K562 (cell line): ENCODE data around the gene FAM180B. TPM values are rescaled to one million over a fixed set of nuclear protein-coding genes. Genes with fewer than 3 reads are reported as not detected.

Experiments used
- ATAC-seq: fragments of 200-7000 bp; cut with Tn5 transposase; 3 replicates; pipeline ENCODE4 v1.9.1; 2020; ENCODE audit warnings: moderate library complexity
- BruUV-seq: library from RNA; stranded (reverse); fragments of 400-500 nt; replicated peaks from 2 replicates; lab custom pipeline; 2021; lab: Mats Ljungman, UMichigan
- CTCF ChIA-PET: fragments of 300-600 bp; formaldehyde crosslinking; extraction: SDS; loops from one replicate; lab custom pipeline; 2021; ENCODE audit warnings: low intra/inter-chr PET ratio; lab: Yijun Ruan, JAX
- POLR2A ChIA-PET: fragments of 300-600, 350-650 bp; sonication (Branson Sonifier 250); formaldehyde crosslinking; extraction: SDS; loops from one replicate; lab custom pipeline; 2021; ENCODE audit warnings: antibody characterized with exemption, inconsistent platforms; lab: Yijun Ruan, JAX
- DNase-seq, 4 experiments: peaks; one replicate each; pipeline versions ENCODE4 v3.0.0 to v3.0.0-alpha.2; 2011 to 2018; ENCODE audit warnings: low spot score in 3 of 4, mixed read lengths in 3 of 4; ENCODE audit errors: extremely low read depth in 1 of 4
- FAIRE-seq: peaks from 2 replicates; lab custom pipeline; 2011; peaks lifted over from hg19 to GRCh38; lab: Jason Lieb, UNC
- H2AFZ ChIP-seq: 2 replicates; pipeline ENCODE4 v1.6.0; 2011; ENCODE audit warnings: low read depth, low read length, control low read depth, inconsistent platforms
- H3K27ac ChIP-seq: fragments of 200-600 bp; 3 replicates; pipeline ENCODE4 v1.8.0; 2011; ENCODE audit warnings: low read depth, mild to moderate bottlenecking, control low read depth, inconsistent platforms, low read length, moderate library complexity, mixed read lengths; ENCODE audit errors: extremely low read depth
- H3K27me3 ChIP-seq, 2 experiments: fragments of 300-600 bp in 1 of 2; 2 replicates in 1 of 2; 3 replicates in 1 of 2; pipeline versions ENCODE4 v1.6.0 to v1.8.0; 2011; ENCODE audit warnings: inconsistent platforms in 2 of 2, low read length in 2 of 2, mild to moderate bottlenecking in 1 of 2, mixed read lengths in 1 of 2, moderate library complexity in 1 of 2; ENCODE audit not compliant: control insufficient read depth in 2 of 2, insufficient read depth in 2 of 2
- H3K36me3 ChIP-seq: fragments of 300-600 bp; 3 replicates; pipeline ENCODE4 v1.8.0; 2011; ENCODE audit warnings: mild to moderate bottlenecking, low read length, inconsistent platforms; ENCODE audit not compliant: control insufficient read depth, insufficient read depth
- H3K4me1 ChIP-seq, 2 experiments: fragments of 200-600 bp in 1 of 2; replicated peaks in 1 of 2; 2 replicates in 1 of 2; 3 replicates in 1 of 2; pipeline versions ENCODE4 v1.5.1 to v1.8.0; 2011; ENCODE audit warnings: inconsistent platforms in 2 of 2, low read length in 2 of 2, mild to moderate bottlenecking in 1 of 2, mixed read lengths in 1 of 2, moderate library complexity in 1 of 2; ENCODE audit not compliant: control insufficient read depth in 2 of 2, insufficient read depth in 2 of 2
- H3K4me2 ChIP-seq: 2 replicates; pipeline ENCODE4 v1.6.1; 2011; ENCODE audit warnings: low read length, control low read depth, inconsistent platforms, mixed read lengths; ENCODE audit not compliant: insufficient read depth
- H3K4me3 ChIP-seq: fragments of 200-600 bp; sonication (generic), shearing (Covaris generic); 2 replicates; pipeline ENCODE4 v1.5.1; 2016; ENCODE audit warnings: control low read depth, inconsistent platforms
- H3K79me2 ChIP-seq: fragments of 200-600 bp; 3 replicates; pipeline ENCODE4 v1.8.0; 2011; ENCODE audit warnings: low read length, inconsistent platforms; ENCODE audit not compliant: control insufficient read depth, insufficient read depth
- H3K9ac ChIP-seq, 2 experiments: 2 replicates each; pipeline versions ENCODE4 v1.6.0 to v1.6.1; 2011; ENCODE audit warnings: low read depth in 2 of 2, low read length in 2 of 2, control low read depth in 1 of 2, inconsistent platforms in 1 of 2, mild to moderate bottlenecking in 1 of 2, mixed read lengths in 1 of 2; ENCODE audit not compliant: insufficient read depth in 1 of 2
- H3K9me1 ChIP-seq: one replicate; pipeline ENCODE4 v1.6.0; 2011; ENCODE audit warnings: inconsistent platforms, mild to moderate bottlenecking, low read length, moderate library complexity; ENCODE audit not compliant: control insufficient read depth, insufficient read depth
- H3K9me3 ChIP-seq: replicated peaks from 2 replicates; pipeline ENCODE4 v1.5.1; 2011; ENCODE audit warnings: low read depth, low read length, inconsistent platforms; ENCODE audit not compliant: control insufficient read depth, insufficient read depth
- H4K20me1 ChIP-seq: replicated peaks from 2 replicates; pipeline ENCODE4 v1.6.1; 2011; ENCODE audit warnings: low read length, inconsistent platforms, mixed read lengths; ENCODE audit not compliant: control insufficient read depth, insufficient read depth
- BCOR ChIP-seq: fragments of 450-650 bp; IDR thresholded peaks from 2 replicates; pipeline ENCODE4 v1.6.1; 2016
- CREB3L1 ChIP-seq: fragments of 450-650 bp; IDR thresholded peaks from 2 replicates; pipeline ENCODE4 v1.6.1; 2014; ENCODE audit warnings: low read depth, mild to moderate bottlenecking, moderate library complexity, borderline replicate concordance
- EHMT2 ChIP-seq: fragments of 450-650 bp; IDR thresholded peaks from 2 replicates; pipeline ENCODE4 v1.6.1; 2018; ENCODE audit warnings: antibody characterized with exemption
- NFIX ChIP-seq: fragments of 250-450 bp; sonication (Bioruptor Pico); IDR thresholded peaks from 2 replicates; pipeline ENCODE4 v1.4.0; 2020; ENCODE audit warnings: low read depth, mild to moderate bottlenecking, moderate library complexity
- PHB ChIP-seq: fragments of 250-450 bp; sonication (Bioruptor Pico); IDR thresholded peaks from 2 replicates; pipeline ENCODE4 v1.5.0; 2021
- POU5F1 ChIP-seq: fragments of 150-350 bp; IDR thresholded peaks from 2 replicates; pipeline ENCODE4 v1.6.1; 2014; ENCODE audit warnings: borderline replicate concordance, low read length, low read depth, mild to moderate bottlenecking; ENCODE audit not compliant: partially characterized antibody
- VEZF1 ChIP-seq: fragments of 200-800 bp; sonication (Bioruptor generic); IDR thresholded peaks from 2 replicates; pipeline ENCODE4 v1.6.1; 2017; ENCODE audit warnings: missing genetic modification characterization, missing compliant biosample characterization
- ZBTB7A ChIP-seq: IDR thresholded peaks from 2 replicates; pipeline ENCODE4 v1.6.1; 2011; ENCODE audit warnings: low read depth, mild to moderate bottlenecking, low read length, moderate library complexity, borderline replicate concordance; ENCODE audit not compliant: control insufficient read depth
- ZC3H4 ChIP-seq: sonication (generic); formaldehyde crosslinking; IDR thresholded peaks from 2 replicates; pipeline ENCODE4 v1.9.0; 2021; ENCODE audit warnings: missing genetic modification reagents, borderline replicate concordance
- ZNF639 ChIP-seq, 2 experiments: fragments of 200-800 bp in 1 of 2; sonication (Bioruptor generic) in 1 of 2; sonication (generic) in 1 of 2; formaldehyde crosslinking in 1 of 2; IDR thresholded peaks in 1 of 2; conservative IDR thresholded peaks in 1 of 2; 2 replicates each; pipeline versions ENCODE4 v1.5.0 to v1.6.1; 2016 to 2020; ENCODE audit warnings: missing compliant biosample characterization in 1 of 2, missing genetic modification characterization in 1 of 2, missing genetic modification reagents in 1 of 2
- ZNF77 ChIP-seq: fragments of 250-450 bp; sonication (Bioruptor Pico); IDR thresholded peaks from 2 replicates; pipeline ENCODE4 v1.5.0; 2020
- ZNF780A ChIP-seq: fragments of 250-450 bp; sonication (Bioruptor Pico); IDR thresholded peaks from 2 replicates; pipeline ENCODE4 v1.5.0; 2021; ENCODE audit warnings: mild to moderate bottlenecking
- WGBS: fragments of 100-300 bp; shearing (Covaris generic); methylation state at CpG from one replicate; pipeline ENCODE4 v1.1.6; 2016; ENCODE audit warnings: low coverage, mixed read lengths; ENCODE audit not compliant: insufficient coverage; ENCODE audit errors: missing lambda C conversion rate; 5-methylcytosine and 5-hydroxymethylcytosine counted together
- in situ Hi-C: fragments of 300-500 bp; cut with MboI; formaldehyde crosslinking; loops from 4 replicates; pipeline ENCODE4 v1.15.0; 2018; ENCODE audit warnings: inconsistent platforms, mixed read lengths
- intact Hi-C: fragments of 100-400 bp; cut with micrococcal nuclease; formaldehyde crosslinking; loops from 2 replicates; pipeline ENCODE4 v1.14.2; 2022
- polyA plus RNA-seq, 8 experiments: library from polyadenylated mRNA; depleted of rRNA in 4 of 8; stranded (reverse) in 5 of 8; unstranded in 3 of 8; fragments of >200 nt; fragmentation: Nextera tagmentation in 2 of 8; fragmentation: Illumina TruSeq in 1 of 8; extraction: Ambion mirVana in 2 of 8; extraction: Trizol in 1 of 8; gene quantifications; 2 replicates each; pipeline versions ENCODE4 v1.2.1 to v1.2.3, GENCODE V29; 2011 to 2014; ENCODE audit warnings: inconsistent platforms in 1 of 8, missing spikeins in 1 of 8
- total RNA-seq, 7 experiments: library from RNA; depleted of rRNA in 6 of 7; stranded (reverse); fragments of >200 nt in 6 of 7; fragmentation: Illumina TruSeq in 2 of 7; extraction: Trizol in 2 of 7; gene quantifications; 2 replicates each; pipeline versions ENCODE4 v1.2.1 to v1.2.3, GENCODE V29; 2011 to 2021; ENCODE audit warnings: low replicate concordance in 1 of 7

The FAM180B gene
- total and polyA plus RNA-seq, 9 of the 15 experiments (the other 6 are each of a cell fraction or from before 2014, with no cell fraction given) = 0.05 to 0.14 TPM; not detected in 7

GRCh38 chr11:47593934-47594855, 7.7 kb downstream of the FAM180B start, which contains the start of gene C1QTNF4:
Gene C1QTNF4, minus strand, starts transcription at chr11:47594411. Its CDS starts 3,601 bp downstream, at chr11:47590810.
- Histone ChIP-seq H3K36me3 (no peaks in the 10 kb centered on the region), H4K20me1 (no peaks in the 10 kb centered on the region), H3K4me1 (peaks cover 0 to 13% of the 10 kb centered on the region in 2 experiments; a peak in 2 of 5 replicates), H3K27ac (no peak within 1 kb of the TSS), H3K9ac (no peak within 1 kb of the TSS), H3K4me3 (no peak within 1 kb of the TSS), H3K4me2 (no peak within 1 kb of the TSS), H3K9me3 (no peaks in the 10 kb centered on the region), H3K9me1 (peaks cover 3% of the 10 kb centered on the region), H3K27me3 (peaks cover 24 to 35% of the 10 kb centered on the region in 2 experiments), H2AFZ (no peak within 1 kb of the TSS), H3K79me2 (no peaks in the 10 kb centered on the region)
- intact Hi-C loops = no loop called here
- CTCF ChIA-PET = no interaction called here
- in situ Hi-C loops = no loop called here
- POLR2A ChIA-PET = interaction anchor here (1.1 to 6.2 kb wide), 2 partner anchors 9 to 22 kb away, joined by 3 to 35 read pairs; partner anchors contain the start of gene FAM180B
- FAIRE-seq (no peak), DNase-seq (no peak), ATAC-seq (peak; percentile 34)
- no TSS peak for BruUV-seq
- TF ChIP-seq ZBTB7A (0 out of 2 replicates have a peak, but pooled peaks have one; percentile 39), NFIX (CRISPR knock-in tag) (no peak), ZNF77 (no peak), ZC3H4 (CRISPR knock-in tag) (no peak), EHMT2 (no peak), ZNF780A (CRISPR knock-in tag) (no peak), BCOR (peak; percentile 48; the same call in 1 of the 2 replicates), PHB (no peak), ZNF639 (CRISPR knock-in tag; conservative IDR thresholded peaks at IDR 0.05 in 1 of 2, IDR thresholded peaks at IDR 0.05 in 1 of 2) (no peak), POU5F1 (no peak), VEZF1 (peak; percentile 26; the same call in 1 of the 2 replicates), CREB3L1 (no peak)
- WGBS = 9% methylated on average over 25 of the region's 48 CpGs
